SK-N-SH treated with all-trans-retinoic acid at 6 μM for 48 hours (cell line): ENCODE measurements around the gene SERPINB4.

Source experiments
- ATAC-seq: fragments of 200-7000 bp; cut with Tn5 transposase; 3 replicates; pipeline ENCODE4 v1.9.1; 2020; ENCODE audit warnings: mild to moderate bottlenecking, moderate library complexity
- ARNTL ChIP-seq: fragments of 450-650 bp; formaldehyde crosslinking; IDR thresholded peaks from 2 replicates; pipeline ENCODE4 v1.5.0; 2020; ENCODE audit warnings: low read depth, mild to moderate bottlenecking, moderate library complexity, borderline replicate concordance
- BACH2 ChIP-seq: fragments of 250-450 bp; sonication (Bioruptor Pico); IDR thresholded peaks from 2 replicates; pipeline ENCODE4 v1.9.0; 2021; ENCODE audit warnings: mild to moderate bottlenecking, borderline replicate concordance
- CSDC2 ChIP-seq: fragments of 250-450 bp; sonication (Bioruptor Pico); IDR thresholded peaks from 2 replicates; pipeline ENCODE4 v1.5.0; 2020; ENCODE audit warnings: mild to moderate bottlenecking, moderate library complexity
- GLIS3 ChIP-seq: fragments of 250-450 bp; sonication (Bioruptor Pico); IDR thresholded peaks from 2 replicates; pipeline ENCODE4 v1.5.0; 2020; ENCODE audit warnings: mild to moderate bottlenecking, moderate library complexity
- ISL1 ChIP-seq: fragments of 250-450 bp; sonication (Bioruptor Pico); IDR thresholded peaks from 2 replicates; pipeline ENCODE4 v2.1.2; 2022; ENCODE audit warnings: mild to moderate bottlenecking, moderate library complexity
- OSR1 ChIP-seq: fragments of 250-450 bp; sonication (Bioruptor Pico); IDR thresholded peaks from 2 replicates; pipeline ENCODE4 v1.8.0; 2022; ENCODE audit warnings: moderate library complexity, mild to moderate bottlenecking, inconsistent platforms
- PPARA ChIP-seq: fragments of 250-450 bp; sonication (Bioruptor Pico); IDR thresholded peaks from 2 replicates; pipeline ENCODE4 v1.5.0; 2020; ENCODE audit warnings: mild to moderate bottlenecking, borderline replicate concordance
- RARB ChIP-seq: fragments of 250-450 bp; sonication (Bioruptor Pico); IDR thresholded peaks from 2 replicates; pipeline ENCODE4 v1.8.0; 2021; ENCODE audit warnings: mild to moderate bottlenecking, moderate library complexity
- SNAI2 ChIP-seq: fragments of 250-450 bp; sonication (Bioruptor Pico); IDR thresholded peaks from 2 replicates; pipeline ENCODE4 v1.5.0; 2020; ENCODE audit warnings: mild to moderate bottlenecking, moderate library complexity
- TCF4 ChIP-seq: fragments of 250-450 bp; sonication (Bioruptor Pico); IDR thresholded peaks from 2 replicates; pipeline ENCODE4 v1.8.0; 2021; ENCODE audit warnings: mild to moderate bottlenecking, moderate library complexity, borderline replicate concordance
- TOX ChIP-seq: fragments of 250-450 bp; sonication (Bioruptor Pico); IDR thresholded peaks from 2 replicates; pipeline ENCODE4 v1.8.0; 2021; ENCODE audit warnings: mild to moderate bottlenecking, moderate library complexity, borderline replicate concordance
- ZC3H10 ChIP-seq: fragments of 250-450 bp; sonication (Bioruptor Pico); IDR thresholded peaks from 2 replicates; pipeline ENCODE4 v1.5.1; 2021; ENCODE audit warnings: mild to moderate bottlenecking, moderate library complexity
- ZFP3 ChIP-seq: fragments of 250-450 bp; sonication (Bioruptor Pico); IDR thresholded peaks from 2 replicates; pipeline ENCODE4 v1.5.0; 2020; ENCODE audit warnings: mild to moderate bottlenecking, moderate library complexity
- ZFP30 ChIP-seq: fragments of 450-650 bp; formaldehyde crosslinking; IDR thresholded peaks from 2 replicates; pipeline ENCODE4 v1.5.0; 2022; ENCODE audit warnings: mild to moderate bottlenecking, moderate library complexity
- ZNF565 ChIP-seq: fragments of 450-650 bp; formaldehyde crosslinking; conservative IDR thresholded peaks from 2 replicates; pipeline ENCODE4 v1.5.0; 2020; ENCODE audit warnings: low read depth, mild to moderate bottlenecking, moderate library complexity
- ZNF70 ChIP-seq: fragments of 450-650 bp; formaldehyde crosslinking; IDR thresholded peaks from 2 replicates; pipeline ENCODE4 v1.5.0; 2020; ENCODE audit warnings: mild to moderate bottlenecking, moderate library complexity
- ZNF8 ChIP-seq: fragments of 450-650 bp; formaldehyde crosslinking; IDR thresholded peaks from 2 replicates; pipeline ENCODE4 v1.5.0; 2020; ENCODE audit warnings: mild to moderate bottlenecking, moderate library complexity
- TF ChIP-seq, protein P1 (sequence below): fragments of 250-450 bp; sonication (Bioruptor Pico); IDR thresholded peaks from 2 replicates; pipeline ENCODE4 v1.5.0; 2020; ENCODE audit warnings: mild to moderate bottlenecking, moderate library complexity
- TF ChIP-seq, protein P2 (sequence below): fragments of 250-450 bp; sonication (Bioruptor Pico); IDR thresholded peaks from 2 replicates; pipeline ENCODE4 v1.8.0; 2020; ENCODE audit warnings: mild to moderate bottlenecking, moderate library complexity, borderline replicate concordance
- TF ChIP-seq, protein P3 (sequence below): fragments of 250-450 bp; sonication (Bioruptor Pico); IDR thresholded peaks from 2 replicates; pipeline ENCODE4 v1.5.1; 2021; ENCODE audit warnings: mild to moderate bottlenecking, moderate library complexity
- TF ChIP-seq, protein P4 (sequence below): fragments of 250-450 bp; sonication (Bioruptor Pico); IDR thresholded peaks from 2 replicates; pipeline ENCODE4 v1.5.1; 2020; ENCODE audit warnings: low read depth, mild to moderate bottlenecking, moderate library complexity

SERPINB4 gene

DNA sequence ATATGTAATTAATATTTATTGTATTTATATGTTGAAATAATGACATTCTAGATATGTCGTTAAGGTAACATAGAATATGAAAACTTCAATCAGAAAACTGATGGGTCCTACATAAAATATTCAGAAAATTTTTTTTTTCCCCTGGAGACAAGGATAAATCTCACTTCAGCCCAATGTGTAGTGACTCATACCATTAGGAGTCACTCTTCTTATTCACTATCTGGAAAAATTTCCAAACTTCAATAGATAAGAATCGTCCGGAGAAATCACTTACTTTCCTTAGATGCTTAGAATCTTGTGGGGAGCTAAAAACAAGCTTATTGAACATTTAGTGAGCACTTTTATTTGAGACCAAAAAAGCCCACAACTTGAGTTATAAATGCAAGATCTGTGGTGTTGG lies 52.3 kb downstream of the SERPINB4 start:
- no peak for TF ChIP-seq RARB
- TF ChIP-seq, protein P1, sequence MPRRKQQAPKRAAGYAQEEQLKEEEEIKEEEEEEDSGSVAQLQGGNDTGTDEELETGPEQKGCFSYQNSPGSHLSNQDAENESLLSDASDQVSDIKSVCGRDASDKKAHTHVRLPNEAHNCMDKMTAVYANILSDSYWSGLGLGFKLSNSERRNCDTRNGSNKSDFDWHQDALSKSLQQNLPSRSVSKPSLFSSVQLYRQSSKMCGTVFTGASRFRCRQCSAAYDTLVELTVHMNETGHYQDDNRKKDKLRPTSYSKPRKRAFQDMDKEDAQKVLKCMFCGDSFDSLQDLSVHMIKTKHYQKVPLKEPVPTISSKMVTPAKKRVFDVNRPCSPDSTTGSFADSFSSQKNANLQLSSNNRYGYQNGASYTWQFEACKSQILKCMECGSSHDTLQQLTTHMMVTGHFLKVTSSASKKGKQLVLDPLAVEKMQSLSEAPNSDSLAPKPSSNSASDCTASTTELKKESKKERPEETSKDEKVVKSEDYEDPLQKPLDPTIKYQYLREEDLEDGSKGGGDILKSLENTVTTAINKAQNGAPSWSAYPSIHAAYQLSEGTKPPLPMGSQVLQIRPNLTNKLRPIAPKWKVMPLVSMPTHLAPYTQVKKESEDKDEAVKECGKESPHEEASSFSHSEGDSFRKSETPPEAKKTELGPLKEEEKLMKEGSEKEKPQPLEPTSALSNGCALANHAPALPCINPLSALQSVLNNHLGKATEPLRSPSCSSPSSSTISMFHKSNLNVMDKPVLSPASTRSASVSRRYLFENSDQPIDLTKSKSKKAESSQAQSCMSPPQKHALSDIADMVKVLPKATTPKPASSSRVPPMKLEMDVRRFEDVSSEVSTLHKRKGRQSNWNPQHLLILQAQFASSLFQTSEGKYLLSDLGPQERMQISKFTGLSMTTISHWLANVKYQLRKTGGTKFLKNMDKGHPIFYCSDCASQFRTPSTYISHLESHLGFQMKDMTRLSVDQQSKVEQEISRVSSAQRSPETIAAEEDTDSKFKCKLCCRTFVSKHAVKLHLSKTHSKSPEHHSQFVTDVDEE, result no peak
- ATAC-seq, result no peak

DNA sequence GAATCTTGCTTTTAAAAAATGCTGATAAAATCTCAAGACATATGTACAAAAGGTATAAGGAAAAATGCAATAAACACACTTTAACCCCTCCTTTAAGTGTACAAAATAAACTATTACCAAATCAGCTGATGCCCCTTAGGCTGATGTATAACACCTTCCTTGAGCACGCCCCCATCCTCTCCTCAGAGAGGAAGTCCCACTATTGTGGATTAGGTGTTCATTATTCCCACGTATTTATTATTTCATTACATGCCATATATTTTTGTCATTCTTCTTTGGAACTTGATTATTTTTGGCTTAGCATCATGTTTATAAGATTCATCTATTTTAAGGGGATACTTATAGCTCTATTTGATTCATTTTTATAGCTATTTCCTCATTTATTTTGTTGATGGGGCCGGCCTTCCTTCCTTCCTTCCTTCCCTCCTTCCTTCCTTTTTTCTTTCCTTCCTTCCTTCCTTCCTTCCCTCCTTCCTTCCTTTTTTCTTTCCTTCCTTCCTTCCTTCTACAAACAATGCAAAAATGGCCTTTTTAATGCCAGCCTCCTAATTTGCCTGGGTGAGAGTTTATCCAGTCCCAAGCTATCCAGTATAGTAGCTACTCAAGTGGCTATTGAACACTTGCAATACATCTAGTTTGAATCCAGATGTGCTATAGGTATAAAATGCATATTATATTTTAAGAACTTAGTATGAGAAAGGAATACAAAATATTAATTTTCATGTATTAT lies 52.9 kb downstream of the SERPINB4 start:
- no peak for ATAC-seq
- TF ChIP-seq ZNF8 (no peak), SNAI2 (no peak), ZFP3 (CRISPR knock-in tag) (no peak), CSDC2 (CRISPR knock-in tag) (no peak), ARNTL (CRISPR knock-in tag) (no peak), TCF4 (CRISPR knock-in tag) (no peak), OSR1 (CRISPR knock-in tag) (no peak)
- TF ChIP-seq, protein P2, sequence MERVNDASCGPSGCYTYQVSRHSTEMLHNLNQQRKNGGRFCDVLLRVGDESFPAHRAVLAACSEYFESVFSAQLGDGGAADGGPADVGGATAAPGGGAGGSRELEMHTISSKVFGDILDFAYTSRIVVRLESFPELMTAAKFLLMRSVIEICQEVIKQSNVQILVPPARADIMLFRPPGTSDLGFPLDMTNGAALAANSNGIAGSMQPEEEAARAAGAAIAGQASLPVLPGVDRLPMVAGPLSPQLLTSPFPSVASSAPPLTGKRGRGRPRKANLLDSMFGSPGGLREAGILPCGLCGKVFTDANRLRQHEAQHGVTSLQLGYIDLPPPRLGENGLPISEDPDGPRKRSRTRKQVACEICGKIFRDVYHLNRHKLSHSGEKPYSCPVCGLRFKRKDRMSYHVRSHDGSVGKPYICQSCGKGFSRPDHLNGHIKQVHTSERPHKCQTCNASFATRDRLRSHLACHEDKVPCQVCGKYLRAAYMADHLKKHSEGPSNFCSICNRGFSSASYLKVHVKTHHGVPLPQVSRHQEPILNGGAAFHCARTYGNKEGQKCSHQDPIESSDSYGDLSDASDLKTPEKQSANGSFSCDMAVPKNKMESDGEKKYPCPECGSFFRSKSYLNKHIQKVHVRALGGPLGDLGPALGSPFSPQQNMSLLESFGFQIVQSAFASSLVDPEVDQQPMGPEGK, result no peak
- TF ChIP-seq, protein P1, result no peak

DNA sequence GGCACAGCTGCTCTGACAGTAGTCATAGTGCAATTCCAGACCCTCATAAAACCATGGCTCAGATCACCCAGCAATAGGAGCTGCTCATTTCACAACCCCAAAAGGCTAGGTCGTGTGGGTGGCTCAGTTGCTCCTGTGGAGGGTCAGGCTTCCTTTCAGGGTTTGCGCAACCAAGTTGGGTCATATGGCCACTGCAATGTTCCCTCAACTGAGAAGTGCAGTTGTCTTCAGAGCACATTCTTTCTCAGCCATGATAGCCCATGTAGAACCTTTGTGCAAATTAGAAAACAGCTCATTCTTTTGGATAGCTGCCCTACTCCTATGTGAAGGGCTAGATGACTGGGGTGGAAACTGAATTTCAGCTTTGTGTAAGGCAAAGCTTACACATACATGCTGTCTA lies 53.7 kb downstream of the SERPINB4 start:
- no peak for ATAC-seq
- TF ChIP-seq ZNF70 (CRISPR knock-in tag), result no peak
- TF ChIP-seq, protein P2, result no peak
- TF ChIP-seq, protein P1, result no peak
- no peak for TF ChIP-seq BACH2 (CRISPR knock-in tag)
- no peak for TF ChIP-seq PPARA
- no peak for TF ChIP-seq RARB
- no peak for TF ChIP-seq ISL1 (CRISPR knock-in tag)
- no peak for TF ChIP-seq GLIS3 (CRISPR knock-in tag)
- TF ChIP-seq, protein P3, sequence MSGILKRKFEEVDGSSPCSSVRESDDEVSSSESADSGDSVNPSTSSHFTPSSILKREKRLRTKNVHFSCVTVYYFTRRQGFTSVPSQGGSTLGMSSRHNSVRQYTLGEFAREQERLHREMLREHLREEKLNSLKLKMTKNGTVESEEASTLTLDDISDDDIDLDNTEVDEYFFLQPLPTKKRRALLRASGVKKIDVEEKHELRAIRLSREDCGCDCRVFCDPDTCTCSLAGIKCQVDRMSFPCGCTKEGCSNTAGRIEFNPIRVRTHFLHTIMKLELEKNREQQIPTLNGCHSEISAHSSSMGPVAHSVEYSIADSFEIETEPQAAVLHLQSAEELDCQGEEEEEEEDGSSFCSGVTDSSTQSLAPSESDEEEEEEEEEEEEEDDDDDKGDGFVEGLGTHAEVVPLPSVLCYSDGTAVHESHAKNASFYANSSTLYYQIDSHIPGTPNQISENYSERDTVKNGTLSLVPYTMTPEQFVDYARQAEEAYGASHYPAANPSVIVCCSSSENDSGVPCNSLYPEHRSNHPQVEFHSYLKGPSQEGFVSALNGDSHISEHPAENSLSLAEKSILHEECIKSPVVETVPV (CRISPR knock-in tag), result no peak
- TF ChIP-seq CSDC2 (CRISPR knock-in tag), result no peak
- TF ChIP-seq, protein P4, sequence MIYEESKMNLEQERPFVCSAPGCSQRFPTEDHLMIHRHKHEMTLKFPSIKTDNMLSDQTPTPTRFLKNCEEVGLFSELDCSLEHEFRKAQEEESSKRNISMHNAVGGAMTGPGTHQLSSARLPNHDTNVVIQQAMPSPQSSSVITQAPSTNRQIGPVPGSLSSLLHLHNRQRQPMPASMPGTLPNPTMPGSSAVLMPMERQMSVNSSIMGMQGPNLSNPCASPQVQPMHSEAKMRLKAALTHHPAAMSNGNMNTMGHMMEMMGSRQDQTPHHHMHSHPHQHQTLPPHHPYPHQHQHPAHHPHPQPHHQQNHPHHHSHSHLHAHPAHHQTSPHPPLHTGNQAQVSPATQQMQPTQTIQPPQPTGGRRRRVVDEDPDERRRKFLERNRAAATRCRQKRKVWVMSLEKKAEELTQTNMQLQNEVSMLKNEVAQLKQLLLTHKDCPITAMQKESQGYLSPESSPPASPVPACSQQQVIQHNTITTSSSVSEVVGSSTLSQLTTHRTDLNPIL (CRISPR knock-in tag), result no peak
- no peak for TF ChIP-seq ZFP3 (CRISPR knock-in tag)
- no peak for TF ChIP-seq ZC3H10 (CRISPR knock-in tag)
- no peak for TF ChIP-seq ZFP30
- no peak for TF ChIP-seq ZNF565 (CRISPR knock-in tag)
- TF ChIP-seq TOX, result no peak
